Measurements from ENCODE around the gene DNAI7.

The DNAI7 gene

GRCh38 chr12:25101092-25101445 lies 93.9 kb downstream of the DNAI7 start:
- DNase-seq (ENCODE audit: low read depth), result no peak

GRCh38 chr12:25100194-25101091 lies 94.5 kb downstream of the DNAI7 start:
- no peak for DNase-seq (ENCODE audit: low read depth)

- no peak for DNase-seq (ENCODE audit: low read depth)
Measured at GRCh38 chr12:25099010-25099409, 96.0 kb downstream of the DNAI7 start.

GRCh38 chr12:25089738-25090137 lies 105.2 kb downstream of the DNAI7 start:
- DNase-seq (ENCODE audit: low read depth), result no peak

GRCh38 chr12:25087596-25087995 lies 107.4 kb downstream of the DNAI7 start:
- DNase-seq (ENCODE audit: low read depth), result no peak

GRCh38 chr12:25084816-25085215 lies 110.1 kb downstream of the DNAI7 start:
- no peak for DNase-seq (ENCODE audit: low read depth)

GRCh38 chr12:25083211-25083610 lies 111.7 kb downstream of the DNAI7 start:
- no peak for DNase-seq (ENCODE audit: low read depth)

GRCh38 chr12:25082628-25083027 lies 112.3 kb downstream of the DNAI7 start:
- no peak for DNase-seq (ENCODE audit: low read depth)

GRCh38 chr12:25079393-25079792 lies 115.6 kb downstream of the DNAI7 start:
- no peak for DNase-seq (ENCODE audit: low read depth)

GRCh38 chr12:25074954-25075353 lies 120.0 kb downstream of the DNAI7 start:
- DNase-seq (ENCODE audit: low read depth), result no peak

GRCh38 chr12:25074113-25074512 lies 120.8 kb downstream of the DNAI7 start:
- no peak for DNase-seq (ENCODE audit: low read depth)

- DNase-seq (ENCODE audit: low read depth), result no peak
Measured at GRCh38 chr12:25072906-25073650, 121.9 kb downstream of the DNAI7 start.

- no peak for DNase-seq (ENCODE audit: low read depth)
Measured at GRCh38 chr12:25071366-25071765, 123.6 kb downstream of the DNAI7 start.

- DNase-seq (ENCODE audit: low read depth), result no peak
Measured at GRCh38 chr12:25069224-25069623, 125.7 kb downstream of the DNAI7 start.

GRCh38 chr12:25065035-25065434 lies 129.9 kb downstream of the DNAI7 start:
- no peak for DNase-seq (ENCODE audit: low read depth)

GRCh38 chr12:25063873-25064628 lies 130.9 kb downstream of the DNAI7 start:
- DNase-seq (ENCODE audit: low read depth), result no peak

GRCh38 chr12:25058658-25059058 lies 136.3 kb downstream of the DNAI7 start:
- no peak for DNase-seq (ENCODE audit: low read depth)

Measured in activated T-cell treated with anti-CD3 and anti-CD28 coated beads for 48 hours (primary cell).